Thoracic aorta (tissue), 2 donors: Measurements from ENCODE around the gene ARRB2. TPM values are rescaled to one million over a fixed set of nuclear protein-coding genes. Genes with fewer than 3 reads are reported as not detected.
A peak's percentile ranks its signal among the peaks of the same experiment; 100 is the strongest.
"Not testable (repeated sequence)": the region's sequence is repeated elsewhere in the genome, so short reads cannot be mapped to it uniquely, and the experiment has no call there.

Source experiments
- ATAC-seq: fragments of 150-250 bp; one replicate; pipeline ENCODE4 v1.8.0; 2017; ENCODE audit warnings: low read depth; ENCODE audit not compliant: insufficient number of reproducible peaks, low FRiP score
- DNase-seq: peaks from one replicate; pipeline ENCODE4 v3.0.0-alpha.2; 2020; ENCODE audit warnings: low spot score
- H3K27ac ChIP-seq, 2 donors: fragments of 200-600 bp; sonication (generic); 1 replicate in 1 of 2; 2 replicates in 1 of 2; pipeline ENCODE4 v1.5.1; 2016; ENCODE audit warnings: mild to moderate bottlenecking in 2 of 2, moderate library complexity in 2 of 2
- H3K27me3 ChIP-seq: fragments of 200-600 bp; sonication (generic); replicated peaks from 2 replicates; pipeline ENCODE4 v1.6.0; 2016; ENCODE audit warnings: mild to moderate bottlenecking; ENCODE audit not compliant: insufficient read depth
- H3K36me3 ChIP-seq: fragments of 200-600 bp; sonication (generic); one replicate; pipeline ENCODE4 v1.5.1; 2016
- H3K4me1 ChIP-seq, 2 donors: fragments of 200-600 bp; sonication (generic); 1 replicate in 1 of 2; 2 replicates in 1 of 2; pipeline versions ENCODE4 v1.5.1 to v1.6.0; 2016; ENCODE audit warnings: low read depth in 2 of 2, mild to moderate bottlenecking in 1 of 2; ENCODE audit not compliant: control insufficient read depth in 1 of 2
- H3K4me3 ChIP-seq: fragments of 200-600 bp; sonication (generic); 2 replicates; pipeline ENCODE4 v1.5.1; 2016; ENCODE audit warnings: mild to moderate bottlenecking
- H3K9me3 ChIP-seq: fragments of 200-600 bp; sonication (generic); 2 replicates; pipeline ENCODE4 v1.5.1; 2016
- total RNA-seq, 2 donors: library from RNA; depleted of rRNA; stranded (reverse); fragments of >200 nt; gene quantifications; one replicate each; pipeline versions ENCODE4 v1.1.0 to v1.2.3, GENCODE V29; 2016
- TF ChIP-seq, protein P1 (sequence below): fragments of 200-600 bp; sonication (generic); IDR thresholded peaks from one replicate; pipeline ENCODE4 v1.5.1; 2019; ENCODE audit warnings: antibody characterized with exemption

ARRB2 gene
- total RNA-seq, 2 donors from 2014 or later, result 64.5 to 66.3 TPM

GRCh38 chr17:4674685-4674998, 35.8 kb upstream of the ARRB2 start:
- ATAC-seq (no peak), DNase-seq (no peak)
- H3K27me3 ChIP-seq, result no peaks in the 10 kb centered on the region
- H3K36me3 ChIP-seq, result peaks cover 63% of the 10 kb centered on the region
- no peak overlapping the region for H3K4me3 ChIP-seq
- no peaks in the 10 kb centered on the region for H3K9me3 ChIP-seq
- no peaks in the 10 kb centered on the region for H3K4me1 ChIP-seq
- H3K27ac ChIP-seq, result no peak overlapping the region
- TF ChIP-seq, protein P1, sequence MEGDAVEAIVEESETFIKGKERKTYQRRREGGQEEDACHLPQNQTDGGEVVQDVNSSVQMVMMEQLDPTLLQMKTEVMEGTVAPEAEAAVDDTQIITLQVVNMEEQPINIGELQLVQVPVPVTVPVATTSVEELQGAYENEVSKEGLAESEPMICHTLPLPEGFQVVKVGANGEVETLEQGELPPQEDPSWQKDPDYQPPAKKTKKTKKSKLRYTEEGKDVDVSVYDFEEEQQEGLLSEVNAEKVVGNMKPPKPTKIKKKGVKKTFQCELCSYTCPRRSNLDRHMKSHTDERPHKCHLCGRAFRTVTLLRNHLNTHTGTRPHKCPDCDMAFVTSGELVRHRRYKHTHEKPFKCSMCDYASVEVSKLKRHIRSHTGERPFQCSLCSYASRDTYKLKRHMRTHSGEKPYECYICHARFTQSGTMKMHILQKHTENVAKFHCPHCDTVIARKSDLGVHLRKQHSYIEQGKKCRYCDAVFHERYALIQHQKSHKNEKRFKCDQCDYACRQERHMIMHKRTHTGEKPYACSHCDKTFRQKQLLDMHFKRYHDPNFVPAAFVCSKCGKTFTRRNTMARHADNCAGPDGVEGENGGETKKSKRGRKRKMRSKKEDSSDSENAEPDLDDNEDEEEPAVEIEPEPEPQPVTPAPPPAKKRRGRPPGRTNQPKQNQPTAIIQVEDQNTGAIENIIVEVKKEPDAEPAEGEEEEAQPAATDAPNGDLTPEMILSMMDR, result no peak

GRCh38 chr17:4675791-4676190, 34.6 kb upstream of the ARRB2 start:
- TF ChIP-seq, protein P1, result no peak
- DNase-seq (no peak), ATAC-seq (no peak)
- Histone ChIP-seq H3K27ac (no peak overlapping the region), H3K27me3 (no peaks in the 10 kb centered on the region), H3K36me3 (peaks cover 66% of the 10 kb centered on the region), H3K9me3 (no peaks in the 10 kb centered on the region), H3K4me3 (no peak overlapping the region), H3K4me1 (no peaks in the 10 kb centered on the region)

- Histone ChIP-seq H3K4me3 (no peak overlapping the region), H3K27ac (no peak overlapping the region), H3K4me1 (no peaks in the 10 kb centered on the region), H3K27me3 (no peaks in the 10 kb centered on the region), H3K9me3 (no peaks in the 10 kb centered on the region), H3K36me3 (peaks cover 65% of the 10 kb centered on the region)
- ATAC-seq, result no peak
- TF ChIP-seq, protein P1, result no peak
- DNase-seq, result no peak
Observed at GRCh38 chr17:4676791-4677190, 33.6 kb upstream of the ARRB2 start.

DNA sequence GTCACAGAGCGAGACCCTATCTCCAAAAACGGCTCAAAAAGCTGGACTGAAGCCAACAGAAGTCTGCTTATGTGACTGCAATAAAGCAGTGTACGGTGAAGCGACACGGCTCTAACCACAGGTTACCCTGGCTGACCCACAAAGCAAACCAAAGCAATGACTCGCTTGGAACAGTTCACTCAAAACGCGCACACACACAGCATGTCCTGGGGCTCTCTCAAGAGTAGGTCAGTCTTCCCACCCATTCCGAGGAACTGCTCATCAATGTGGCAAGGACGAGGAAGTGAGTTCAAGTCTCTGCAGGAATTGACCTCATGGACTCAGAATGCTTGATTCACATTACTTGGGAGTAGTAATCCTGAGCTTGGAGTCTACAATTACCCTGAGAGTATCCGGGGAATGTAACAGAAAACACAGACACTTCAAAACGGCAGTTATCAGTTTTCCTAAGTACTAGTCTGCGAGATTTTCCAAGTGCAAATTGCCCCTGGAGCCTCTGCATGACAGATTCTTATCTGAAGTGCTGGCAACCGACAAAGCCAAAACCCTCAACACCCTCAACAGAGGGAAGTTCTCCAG, 31.9 kb upstream of the ARRB2 start:
- Histone ChIP-seq H3K4me1 (no peaks in the 10 kb centered on the region), H3K36me3 (peaks cover 63% of the 10 kb centered on the region), H3K9me3 (no peaks in the 10 kb centered on the region), H3K27me3 (no peaks in the 10 kb centered on the region), H3K27ac (no peak overlapping the region), H3K4me3 (no peak overlapping the region)
- TF ChIP-seq, protein P1, result no peak
- DNase-seq, result no peak
- ATAC-seq, result no peak

DNA sequence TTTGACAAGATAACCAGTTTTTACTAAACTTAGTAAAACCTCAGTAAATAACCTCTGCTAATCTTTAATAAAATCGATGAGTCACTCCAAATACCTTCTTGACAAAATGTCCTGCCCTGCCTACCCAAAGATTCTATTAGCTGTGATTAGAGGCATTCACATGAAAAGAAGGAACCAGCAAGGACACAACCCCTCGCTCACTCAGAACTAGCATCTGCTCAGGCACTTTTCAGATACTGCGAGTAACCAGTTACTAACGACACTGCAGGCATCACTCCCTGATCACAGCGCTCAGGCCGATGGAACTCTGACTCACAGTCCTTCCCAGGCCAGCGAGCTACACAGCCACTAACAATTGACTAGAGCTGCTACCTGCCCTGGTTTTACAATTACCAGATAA, 30.8 kb upstream of the ARRB2 start:
- Histone ChIP-seq H3K27ac (no peak overlapping the region), H3K4me1 (no peaks in the 10 kb centered on the region), H3K4me3 (no peak overlapping the region), H3K36me3 (peaks cover 54% of the 10 kb centered on the region), H3K27me3 (no peaks in the 10 kb centered on the region), H3K9me3 (no peaks in the 10 kb centered on the region)
- TF ChIP-seq, protein P1, result no peak
- ATAC-seq (no peak), DNase-seq (no peak)

- H3K27ac ChIP-seq, result peak overlapping the region; percentile 55 to 56
- peaks cover 22% of the 10 kb centered on the region for H3K36me3 ChIP-seq
- H3K9me3 ChIP-seq, H3K4me1 ChIP-seq, H3K4me3 ChIP-seq, H3K27me3 ChIP-seq, DNase-seq: not testable (repeated sequence)
- peak; percentile 85 for ATAC-seq
Observed at GRCh38 chr17:4683739-4684138, 26.7 kb upstream of the ARRB2 start.

DNA sequence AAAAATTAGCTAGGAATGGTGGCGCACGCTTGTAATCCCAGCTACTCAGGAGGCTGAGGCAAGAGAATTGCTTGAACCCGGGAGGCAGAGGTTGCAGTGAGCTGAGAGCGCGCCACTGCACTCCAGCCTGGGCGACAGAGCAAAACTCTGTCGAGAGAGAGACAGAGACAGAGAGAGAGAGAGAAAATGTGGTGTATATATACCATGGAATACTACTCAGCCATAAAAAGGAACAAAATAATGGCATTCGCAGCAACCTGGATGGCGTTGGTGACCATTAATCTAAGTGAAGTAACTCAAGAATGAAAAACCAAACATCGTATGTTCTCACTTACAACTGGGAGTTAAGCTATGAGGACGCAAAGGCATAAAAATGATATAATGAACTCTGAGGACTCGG, 20.6 kb upstream of the ARRB2 start:
- not testable (repeated sequence) for H3K27me3 ChIP-seq, H3K4me3 ChIP-seq, H3K4me1 ChIP-seq, H3K9me3 ChIP-seq, DNase-seq, H3K27ac ChIP-seq, H3K36me3 ChIP-seq, ATAC-seq
